Choroid plexus epithelial cell (primary cell): ENCODE measurements around the gene VPS54.
A peak's percentile ranks its signal among the peaks of the same experiment; 100 is the strongest.

Experiments
- DNase-seq: peaks from one replicate; pipeline ENCODE4 v3.0.0-alpha.2; 2010; ENCODE audit warnings: low read depth
- H3K4me3 ChIP-seq: 2 replicates; pipeline ENCODE4 v1.5.1; 2011; ENCODE audit warnings: low read depth, mild to moderate bottlenecking, control low read depth, low read length, moderate library complexity
- TF ChIP-seq, protein P1 (sequence below): conservative IDR thresholded peaks from 2 replicates; pipeline ENCODE4 v1.5.1; 2011; ENCODE audit warnings: low read depth, mild to moderate bottlenecking, control low read depth, inconsistent platforms, low read length, moderate library complexity

The VPS54 gene

GRCh38 chr2:64019083-64019974 lies at the start of gene VPS54:
Gene VPS54 (minus strand): TSS chr2:64019428. CDS start chr2:63983999, 35,429 bp downstream.
- H3K4me3 ChIP-seq, result peak within 1 kb of the TSS; percentile 76
- TF ChIP-seq, protein P1, sequence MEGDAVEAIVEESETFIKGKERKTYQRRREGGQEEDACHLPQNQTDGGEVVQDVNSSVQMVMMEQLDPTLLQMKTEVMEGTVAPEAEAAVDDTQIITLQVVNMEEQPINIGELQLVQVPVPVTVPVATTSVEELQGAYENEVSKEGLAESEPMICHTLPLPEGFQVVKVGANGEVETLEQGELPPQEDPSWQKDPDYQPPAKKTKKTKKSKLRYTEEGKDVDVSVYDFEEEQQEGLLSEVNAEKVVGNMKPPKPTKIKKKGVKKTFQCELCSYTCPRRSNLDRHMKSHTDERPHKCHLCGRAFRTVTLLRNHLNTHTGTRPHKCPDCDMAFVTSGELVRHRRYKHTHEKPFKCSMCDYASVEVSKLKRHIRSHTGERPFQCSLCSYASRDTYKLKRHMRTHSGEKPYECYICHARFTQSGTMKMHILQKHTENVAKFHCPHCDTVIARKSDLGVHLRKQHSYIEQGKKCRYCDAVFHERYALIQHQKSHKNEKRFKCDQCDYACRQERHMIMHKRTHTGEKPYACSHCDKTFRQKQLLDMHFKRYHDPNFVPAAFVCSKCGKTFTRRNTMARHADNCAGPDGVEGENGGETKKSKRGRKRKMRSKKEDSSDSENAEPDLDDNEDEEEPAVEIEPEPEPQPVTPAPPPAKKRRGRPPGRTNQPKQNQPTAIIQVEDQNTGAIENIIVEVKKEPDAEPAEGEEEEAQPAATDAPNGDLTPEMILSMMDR, result no peak
- peak; percentile 56 for DNase-seq

DNA sequence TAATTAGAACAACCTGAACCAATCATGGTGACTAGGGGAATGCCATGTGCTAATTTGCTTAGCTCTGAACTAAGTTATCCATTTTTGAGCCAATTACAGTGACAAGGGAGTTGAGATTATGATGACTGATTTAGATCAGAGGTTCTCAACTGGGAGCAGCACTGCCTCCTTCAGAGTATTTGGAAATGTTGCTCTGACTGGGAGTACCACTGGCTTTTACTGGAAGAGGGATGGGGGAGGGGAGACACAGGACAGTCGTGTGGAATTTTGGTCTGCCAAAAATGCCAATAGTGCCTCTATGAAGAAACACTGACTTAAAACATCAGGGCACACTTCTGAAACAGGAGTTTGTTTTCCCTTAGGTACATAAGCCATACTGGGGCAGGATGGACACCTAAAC lies 48.1 kb upstream of the VPS54 start:
- peak; percentile 17 for DNase-seq
- no peak overlapping the region for H3K4me3 ChIP-seq
- TF ChIP-seq, protein P1, result no peak

DNA sequence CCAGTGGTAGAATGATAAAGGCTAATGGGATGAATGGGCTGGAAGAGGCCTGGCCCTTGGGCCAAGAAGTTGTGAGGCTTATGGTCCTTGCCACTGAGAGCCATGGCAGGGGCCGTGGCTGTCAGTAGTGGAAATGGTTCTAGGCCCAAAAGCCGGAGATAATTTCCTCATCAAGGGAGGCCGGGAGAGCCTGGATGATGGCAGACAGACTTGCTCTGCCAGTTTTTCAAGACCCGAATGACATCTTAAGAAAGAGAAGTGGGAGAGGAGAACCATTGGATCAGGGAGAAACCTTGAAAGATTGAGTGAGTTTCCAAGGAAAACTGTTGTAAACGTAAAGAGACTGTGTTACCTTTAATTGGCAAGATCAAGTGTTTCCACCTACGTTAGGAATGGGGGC lies 46.3 kb upstream of the VPS54 start:
- H3K4me3 ChIP-seq, result no peak overlapping the region
- TF ChIP-seq, protein P1, result no peak
- no peak for DNase-seq

DNA sequence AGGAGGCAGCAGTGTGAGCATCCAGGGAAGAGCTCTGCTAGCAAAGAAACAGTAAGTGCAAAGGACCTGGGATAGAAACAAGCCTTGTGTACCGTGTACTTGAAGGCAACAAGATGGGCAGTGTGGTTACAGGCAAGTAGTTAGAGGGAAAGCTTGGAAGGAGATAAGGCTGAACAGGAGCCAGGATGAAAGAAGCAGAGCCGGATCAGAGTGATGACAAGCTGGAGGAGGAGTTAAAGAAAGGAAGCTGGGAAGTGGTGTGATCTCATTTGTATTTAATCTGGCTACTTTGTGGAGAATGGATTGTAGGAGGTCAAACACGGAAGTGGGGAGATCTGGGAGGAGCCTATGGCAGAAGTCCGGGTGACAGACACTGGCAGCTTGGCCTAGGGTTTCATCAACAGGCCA lies 44.7 kb upstream of the VPS54 start:
- peak; percentile 86 for DNase-seq
- TF ChIP-seq, protein P1, result no peak
- no peak overlapping the region for H3K4me3 ChIP-seq

GRCh38 chr2:64063454-64063853 lies 44.2 kb upstream of the VPS54 start:
- TF ChIP-seq, protein P1, result no peak
- no peak overlapping the region for H3K4me3 ChIP-seq
- peak; percentile 6 for DNase-seq

GRCh38 chr2:64062840-64063239 lies 43.6 kb upstream of the VPS54 start:
- H3K4me3 ChIP-seq, result no peak overlapping the region
- peak; percentile 50 for DNase-seq
- TF ChIP-seq, protein P1, result no peak

DNA sequence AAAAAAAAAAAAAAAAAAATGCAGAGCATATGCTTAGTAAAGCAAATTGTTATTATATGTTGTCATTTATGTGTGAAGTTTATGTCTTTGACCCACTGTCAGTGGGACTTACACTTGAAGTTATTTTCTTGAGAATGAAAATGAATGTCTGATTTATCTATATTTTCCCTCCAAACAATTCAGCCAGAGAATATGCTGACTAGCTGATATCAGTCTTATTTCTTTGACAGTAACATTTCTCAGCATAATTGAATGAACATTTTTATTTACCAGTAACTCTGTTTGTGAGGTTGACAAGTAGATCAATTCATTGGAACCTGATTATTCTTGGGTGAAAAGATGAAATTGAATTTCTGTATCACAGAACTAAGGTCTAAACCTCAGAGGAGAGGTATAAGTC lies 40.0 kb upstream of the VPS54 start:
- TF ChIP-seq, protein P1, result no peak
- H3K4me3 ChIP-seq, result no peak overlapping the region
- no peak for DNase-seq
